AG08395 (cell line): ENCODE measurements around the gene FCGBP.

Experiments
- DNase-seq: peaks from one replicate; pipeline ENCODE4 v3.0.0; 2012; ENCODE audit warnings: mixed read lengths, low spot score

The FCGBP gene

GRCh38 chr19:39946532-39946931 lies 12.1 kb upstream of the FCGBP start:
- DNase-seq: no peak

GRCh38 chr19:39943586-39943985 lies 9.2 kb upstream of the FCGBP start:
- no peak for DNase-seq

- DNase-seq: no peak
Observed at GRCh38 chr19:39942366-39942730, 7.9 kb upstream of the FCGBP start.

GRCh38 chr19:39941615-39942365 lies 7.4 kb upstream of the FCGBP start:
- no peak for DNase-seq

GRCh38 chr19:39941151-39941550 lies 6.7 kb upstream of the FCGBP start:
- DNase-seq: no peak

GRCh38 chr19:39940221-39940833 lies 5.9 kb upstream of the FCGBP start:
- DNase-seq: no peak

GRCh38 chr19:39939556-39939955 lies 5.1 kb upstream of the FCGBP start:
- DNase-seq: no peak

- DNase-seq: no peak
Observed at GRCh38 chr19:39937787-39938186, 3.4 kb upstream of the FCGBP start.

GRCh38 chr19:39937094-39937720 lies 2.8 kb upstream of the FCGBP start:
- no peak for DNase-seq

GRCh38 chr19:39936622-39937021 lies 2.2 kb upstream of the FCGBP start:
- DNase-seq: no peak

GRCh38 chr19:39936020-39936419 lies 1.6 kb upstream of the FCGBP start:
- DNase-seq: no peak

GRCh38 chr19:39935364-39935661 lies 879 bp upstream of the FCGBP start:
- DNase-seq: no peak

GRCh38 chr19:39929750-39930149 lies 4.7 kb downstream of the FCGBP start:
- DNase-seq: no peak

GRCh38 chr19:39928357-39928725 lies 6.1 kb downstream of the FCGBP start:
- DNase-seq: no peak

- no peak for DNase-seq
Observed at GRCh38 chr19:39927524-39928356, 6.7 kb downstream of the FCGBP start.

- no peak for DNase-seq
Observed at GRCh38 chr19:39927076-39927475, 7.4 kb downstream of the FCGBP start.

GRCh38 chr19:39926170-39926760 lies 8.2 kb downstream of the FCGBP start:
- no peak for DNase-seq

- no peak for DNase-seq
Observed at GRCh38 chr19:39924952-39925351, 9.5 kb downstream of the FCGBP start.

GRCh38 chr19:39924389-39924788 lies 10.0 kb downstream of the FCGBP start:
- no peak for DNase-seq

- no peak for DNase-seq
Observed at GRCh38 chr19:39923862-39924261, 10.6 kb downstream of the FCGBP start.

GRCh38 chr19:39919976-39920375 lies 14.5 kb downstream of the FCGBP start:
- DNase-seq: no peak

GRCh38 chr19:39918183-39918651 lies 16.2 kb downstream of the FCGBP start:
- no peak for DNase-seq
